NCI-H1694 (cell line): ENCODE measurements around the gene CXCR2.
"Not testable (repeated sequence)": the region's sequence is repeated elsewhere in the genome, so short reads cannot be mapped to it uniquely, and the experiment has no call there.

Experiments
- DNase-seq: peaks from one replicate; lab custom pipeline; 2025; lab: John Stamatoyannopoulos, UW

CXCR2 gene

DNA sequence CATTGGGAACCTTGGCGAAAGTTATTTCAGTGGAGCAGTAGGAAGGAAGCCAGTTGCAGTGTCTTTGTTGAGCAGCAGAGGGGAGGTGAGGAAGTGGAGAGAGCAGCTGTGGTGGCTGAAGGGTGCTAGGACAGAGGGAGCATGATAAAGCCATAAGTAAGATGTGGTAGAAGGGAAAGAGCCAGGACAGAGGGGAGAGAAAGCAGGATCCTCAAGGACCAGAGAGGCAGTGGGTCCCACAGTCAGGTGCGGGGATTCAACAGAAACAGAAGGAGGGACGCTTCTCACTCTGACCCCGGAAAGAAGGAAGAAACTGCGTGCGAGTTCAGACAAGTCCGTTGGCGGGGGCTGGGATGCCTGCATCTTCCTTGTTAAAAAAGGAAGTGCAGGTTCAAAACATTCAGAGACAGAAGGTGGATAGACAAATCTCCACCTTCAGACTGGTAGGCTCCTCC is at the start of gene CXCR2:
Gene CXCR2 (plus strand): TSS at position 403 of the 455 bp plus-strand sequence. CDS start 8,774 bp downstream, outside the sequence.
- DNase-seq: no peak

DNA sequence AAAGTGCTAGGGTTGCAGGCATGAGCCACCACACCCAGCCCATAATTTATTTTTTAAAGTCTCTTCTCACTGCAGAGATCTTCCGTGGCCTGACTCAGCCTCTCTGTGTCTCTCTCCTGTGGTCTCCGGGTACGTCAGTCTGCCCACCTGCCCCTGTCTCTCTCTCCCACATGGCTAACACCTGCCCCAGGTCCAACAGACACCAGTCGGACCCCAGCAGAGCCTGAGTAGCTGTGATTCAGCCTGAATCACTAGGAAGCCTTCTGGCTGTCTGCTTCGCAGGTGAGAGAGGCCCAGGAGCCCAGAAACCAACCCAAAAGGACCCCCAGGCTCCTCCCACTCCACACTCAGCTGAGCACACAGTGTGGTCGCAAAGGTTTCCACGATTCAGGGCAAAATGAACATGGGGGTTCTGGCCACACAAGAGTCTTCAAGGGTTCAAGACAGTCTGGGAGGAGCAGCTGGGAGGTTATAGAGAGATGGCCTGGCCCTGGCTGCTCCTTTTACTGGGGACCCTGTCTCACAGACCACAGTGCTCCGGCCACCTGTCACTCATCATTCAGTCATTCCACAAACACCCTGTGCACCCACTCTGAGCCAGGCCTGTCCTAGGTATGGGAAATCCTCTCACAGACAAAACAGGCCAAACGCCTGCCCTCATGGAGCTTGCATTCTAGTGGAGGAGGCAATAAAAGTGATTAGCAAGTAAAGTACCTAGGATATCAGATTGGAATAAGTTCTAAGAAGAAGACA is 48.2 kb upstream of the CXCR2 start:
- no peak for DNase-seq

DNA sequence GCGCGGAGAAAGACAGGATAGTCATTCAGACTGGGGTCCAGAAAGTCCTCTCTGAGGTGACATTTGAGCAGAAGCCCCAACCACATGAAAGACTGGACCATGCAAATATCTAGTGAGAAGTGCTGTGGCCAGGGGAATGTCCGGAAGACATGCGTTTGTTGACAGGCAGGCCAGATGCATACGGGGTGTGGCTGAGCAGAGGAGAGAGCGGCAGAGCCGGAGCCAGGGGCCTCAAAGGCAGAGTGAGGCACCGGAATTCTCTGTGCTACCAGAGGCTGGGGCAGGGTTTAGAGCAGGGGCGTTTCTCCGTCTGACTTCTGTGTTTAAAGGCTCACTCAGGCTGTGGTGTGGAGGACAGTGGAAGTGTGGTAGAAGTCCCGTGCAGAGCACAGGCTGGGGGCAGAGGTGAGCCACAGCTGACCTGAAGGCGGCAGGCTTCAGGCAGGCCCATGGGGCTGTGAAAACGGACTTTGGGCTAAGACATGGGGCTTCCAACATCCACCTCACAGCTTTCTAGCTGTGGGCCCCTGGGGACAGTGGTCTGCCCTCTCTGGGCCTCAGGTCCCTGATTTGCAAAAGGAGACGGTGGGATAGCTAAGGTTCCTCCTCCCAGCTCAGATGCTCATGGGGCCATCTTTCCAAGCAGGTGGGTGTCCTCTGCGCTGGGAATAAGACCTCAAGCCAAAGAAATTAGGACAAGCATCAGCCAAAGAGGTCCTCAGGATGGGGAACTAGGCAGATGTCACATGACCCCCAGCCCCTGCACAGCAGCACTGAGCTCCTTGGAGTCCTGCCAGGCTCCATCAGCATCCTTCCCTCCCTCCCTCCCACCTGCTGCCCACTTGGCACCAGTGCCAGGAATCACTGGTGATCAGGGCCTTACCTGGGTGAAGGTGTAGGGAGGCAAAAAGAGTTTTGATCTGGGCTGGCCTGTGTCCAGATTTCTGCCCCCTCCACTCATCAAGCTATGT is 45.6 kb upstream of the CXCR2 start:
- peak; percentile 31 for DNase-seq

DNA sequence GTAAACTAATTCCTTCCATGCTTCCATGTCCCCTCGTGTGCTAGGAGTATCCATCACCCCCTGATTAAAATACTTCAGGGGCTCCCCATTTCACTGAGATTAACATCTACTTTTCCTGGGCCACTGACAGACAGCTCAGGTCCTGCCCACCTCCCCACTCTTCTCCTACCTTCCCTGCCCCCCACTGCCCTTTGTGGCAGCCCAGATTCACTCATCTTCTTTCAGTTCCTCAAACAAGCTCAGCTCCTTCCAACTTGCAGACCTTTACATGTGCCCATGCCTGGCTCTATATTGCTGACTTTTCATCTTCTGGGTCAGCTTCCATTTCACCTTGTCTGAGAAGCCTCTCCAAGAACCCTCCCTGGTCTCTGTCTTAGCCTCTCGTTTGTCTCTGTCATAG is 44.8 kb upstream of the CXCR2 start:
- DNase-seq: no peak

DNA sequence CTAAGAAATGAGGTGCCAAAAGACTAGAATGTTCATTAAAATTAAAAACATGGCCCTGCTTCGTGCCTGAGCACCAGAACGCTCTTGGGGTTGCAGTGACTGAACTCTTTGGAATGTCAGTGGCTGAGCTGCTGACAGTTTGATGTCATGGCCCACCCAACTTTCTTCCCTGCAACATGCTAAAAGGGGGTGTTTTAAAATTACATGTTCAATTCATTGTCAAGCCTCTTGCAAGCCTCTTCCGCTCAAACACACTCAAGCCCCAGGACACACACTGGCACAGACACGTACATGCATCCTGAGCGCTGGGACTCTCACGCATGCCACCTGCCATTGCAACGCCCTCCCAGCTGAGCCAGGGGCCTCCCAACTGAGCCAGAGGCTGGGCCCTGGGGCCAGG is 44.1 kb upstream of the CXCR2 start:
- no peak for DNase-seq

DNA sequence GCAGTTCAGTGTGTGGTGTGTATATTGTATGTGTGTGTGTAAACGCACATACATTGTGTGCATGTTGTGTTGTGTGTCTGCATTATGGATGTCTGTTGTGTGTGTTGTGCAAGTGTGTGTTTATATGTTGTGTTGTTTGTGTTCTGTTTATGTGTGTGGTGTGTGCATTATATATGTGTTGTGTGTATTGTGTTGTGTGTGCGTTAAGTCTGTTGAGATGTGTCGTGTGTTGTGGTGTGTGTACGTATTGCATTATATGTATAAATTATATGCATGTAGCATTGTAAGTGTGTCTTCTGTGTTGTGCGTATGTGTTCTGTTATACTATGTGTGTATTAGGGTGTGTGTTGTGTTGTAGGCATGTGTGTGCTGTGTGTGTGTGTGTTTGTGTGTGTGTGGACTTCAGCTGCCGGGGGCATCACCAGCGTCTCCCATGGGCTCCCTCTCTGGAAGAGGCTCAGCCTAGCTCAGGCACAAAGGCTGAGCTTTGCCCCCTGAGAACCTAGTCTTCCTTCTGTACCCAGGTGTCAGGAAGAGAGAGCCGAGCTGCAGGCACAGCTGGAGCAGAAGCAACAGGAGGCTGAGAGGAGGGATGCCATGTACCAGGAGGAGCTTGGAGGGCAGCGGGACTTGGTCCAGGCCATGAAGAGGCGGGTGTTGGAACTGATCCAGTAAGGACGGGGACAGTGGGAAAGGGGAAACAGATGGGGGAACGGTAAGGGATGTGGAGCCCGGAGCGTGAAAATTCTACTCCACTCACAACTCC is 43.1 kb upstream of the CXCR2 start:
- no peak for DNase-seq

DNA sequence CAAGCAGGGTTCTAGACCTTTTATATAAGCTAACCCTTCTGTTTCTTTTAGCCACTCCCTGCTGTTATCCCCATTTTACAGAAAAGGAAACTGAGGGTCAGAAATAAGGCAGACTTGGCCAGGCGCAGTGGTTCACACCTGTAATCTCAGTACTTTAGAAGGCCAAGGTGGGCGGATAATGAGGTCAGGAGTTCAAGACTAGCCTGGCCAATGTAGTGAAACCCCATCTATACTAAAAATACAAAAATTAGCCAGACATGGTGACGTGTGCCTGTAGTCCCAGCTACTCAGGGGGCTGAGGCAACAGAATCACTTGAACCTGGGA is 42.5 kb upstream of the CXCR2 start:
- no peak for DNase-seq

DNA sequence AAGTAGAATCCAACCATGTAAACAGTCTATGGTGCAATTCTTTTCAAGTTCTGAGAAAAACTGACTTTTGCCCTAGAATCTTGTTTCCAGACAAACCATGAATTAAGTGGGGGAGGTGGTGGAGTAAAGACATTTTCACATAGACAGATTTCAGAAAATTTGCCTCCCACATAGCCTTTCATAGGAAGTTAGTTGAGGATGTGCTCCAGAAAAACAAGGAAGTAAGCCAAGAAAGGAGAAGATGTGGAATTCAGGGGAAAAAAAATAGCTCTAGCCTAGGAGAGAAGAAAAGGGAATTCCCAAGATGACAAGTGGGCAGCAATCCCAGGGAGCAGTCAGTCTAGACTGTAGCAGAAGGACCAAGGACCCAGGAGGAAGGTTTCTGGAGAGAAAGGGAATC is 39.4 kb upstream of the CXCR2 start:
- no peak for DNase-seq

DNA sequence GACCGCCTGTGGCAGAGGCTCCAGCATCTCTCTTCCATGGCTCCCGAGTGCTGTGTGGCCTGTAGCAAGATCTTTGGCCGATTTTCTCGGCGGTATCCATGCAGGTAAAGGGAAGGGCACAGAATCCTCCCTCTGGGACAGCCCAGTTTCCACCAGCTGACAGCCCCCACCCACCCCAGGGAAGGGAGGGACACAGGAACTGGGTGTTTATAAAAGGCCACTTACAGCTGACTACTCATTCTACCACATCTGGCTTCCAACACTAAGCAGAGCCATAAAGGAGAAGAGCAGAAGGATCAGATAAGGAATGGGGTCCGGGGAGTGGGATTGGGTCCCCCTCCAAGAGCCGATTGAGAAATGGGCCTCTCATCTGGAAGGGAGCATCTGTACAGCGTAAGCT is 36.6 kb upstream of the CXCR2 start:
- no peak for DNase-seq

DNA sequence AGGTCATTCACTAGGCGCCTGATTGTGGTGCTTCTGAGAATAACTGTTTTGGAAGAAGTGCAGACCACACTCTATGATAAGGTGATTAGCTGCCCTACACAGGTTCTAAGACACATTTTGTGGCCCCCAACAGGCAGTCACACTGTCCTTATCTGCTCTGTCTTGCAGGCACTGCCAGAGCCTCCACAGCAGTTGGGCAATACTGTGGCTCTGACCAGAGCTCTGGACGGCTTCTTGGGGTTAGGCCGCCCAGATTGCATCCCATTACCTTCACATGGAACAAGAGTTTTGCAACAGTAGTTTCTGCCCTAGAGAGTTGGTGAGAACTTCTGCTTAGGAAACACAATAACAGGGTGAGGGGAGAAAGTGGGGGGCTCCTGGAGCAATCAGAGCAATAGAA is 34.1 kb upstream of the CXCR2 start:
- no peak for DNase-seq

DNA sequence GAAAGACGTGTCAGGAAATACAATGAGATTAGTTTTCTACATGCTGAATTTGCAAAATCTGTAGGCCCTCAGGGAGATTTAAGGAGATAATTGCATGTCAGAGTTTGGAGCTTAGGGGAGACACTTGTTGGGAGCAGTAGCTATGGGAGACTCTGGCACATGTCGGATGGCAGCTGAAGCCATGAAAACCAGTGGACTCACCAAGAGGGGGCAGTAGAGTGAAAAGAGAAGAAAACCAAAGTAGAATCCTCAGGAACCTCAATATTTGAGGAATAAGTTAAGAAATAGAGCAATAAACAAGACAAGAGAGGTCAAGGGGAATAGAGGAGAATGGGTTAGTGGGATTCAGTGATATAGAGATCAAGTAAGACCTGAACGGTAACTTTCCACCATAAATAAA is 31.9 kb upstream of the CXCR2 start:
- no peak for DNase-seq

DNA sequence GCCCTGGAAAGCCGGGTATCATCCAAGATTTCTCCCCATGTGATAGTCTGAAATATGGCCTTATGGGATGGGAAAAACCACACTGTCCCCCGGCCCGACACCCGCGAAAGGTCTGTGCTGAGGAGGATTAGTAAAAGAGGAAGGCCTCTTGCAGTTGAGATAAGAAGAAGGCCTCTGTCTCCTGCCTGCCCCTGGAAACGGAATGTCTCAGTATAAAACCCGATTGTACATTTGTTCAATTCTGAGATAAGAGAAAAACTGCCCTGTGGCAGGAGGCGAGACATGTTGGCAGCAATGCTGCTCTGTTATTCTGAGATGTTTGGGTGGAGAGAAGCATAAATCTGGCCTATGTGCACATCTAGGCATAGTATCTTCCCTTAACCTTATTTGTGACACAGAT is 30.0 kb upstream of the CXCR2 start:
- no peak for DNase-seq

DNA sequence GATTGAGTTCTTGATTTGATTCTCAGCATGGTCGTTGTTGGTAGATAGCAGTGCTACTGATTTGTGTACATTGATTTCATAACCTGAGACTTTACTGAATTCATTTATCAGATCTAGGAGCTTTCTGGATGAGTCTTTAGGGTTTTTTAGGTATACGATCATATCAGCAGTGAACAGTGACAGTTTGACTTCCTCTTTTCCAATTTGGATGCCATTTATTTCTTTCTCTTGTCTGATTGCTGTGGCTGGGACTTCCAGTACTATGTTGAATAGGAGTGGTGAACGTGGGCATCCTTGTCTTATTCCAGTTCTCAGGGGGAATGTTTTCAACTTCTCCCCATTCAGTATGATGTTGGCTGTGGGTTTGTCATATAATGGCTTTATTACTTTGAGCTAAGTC is 27.9 kb upstream of the CXCR2 start:
- DNase-seq: no peak

DNA sequence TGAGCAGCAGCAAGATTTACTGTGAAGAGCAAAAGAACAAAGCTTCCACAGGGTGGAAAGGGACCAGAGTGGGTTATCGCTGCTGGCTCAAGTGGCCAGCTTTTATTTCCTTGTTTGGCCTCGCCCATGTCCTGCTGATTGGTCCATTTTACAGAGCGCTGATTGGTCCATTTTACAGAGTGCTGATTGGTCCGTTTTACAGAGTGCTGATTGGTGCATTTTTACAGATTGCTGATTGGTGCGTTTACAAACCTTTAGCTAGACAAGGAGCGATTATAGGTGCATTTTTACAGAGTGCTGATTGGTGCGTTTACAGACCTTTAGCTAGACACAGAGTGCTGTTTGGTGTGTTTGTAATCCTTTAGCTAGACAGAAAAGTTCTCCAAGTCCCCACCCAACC is 17.0 kb upstream of the CXCR2 start:
- DNase-seq: not testable (repeated sequence)

DNA sequence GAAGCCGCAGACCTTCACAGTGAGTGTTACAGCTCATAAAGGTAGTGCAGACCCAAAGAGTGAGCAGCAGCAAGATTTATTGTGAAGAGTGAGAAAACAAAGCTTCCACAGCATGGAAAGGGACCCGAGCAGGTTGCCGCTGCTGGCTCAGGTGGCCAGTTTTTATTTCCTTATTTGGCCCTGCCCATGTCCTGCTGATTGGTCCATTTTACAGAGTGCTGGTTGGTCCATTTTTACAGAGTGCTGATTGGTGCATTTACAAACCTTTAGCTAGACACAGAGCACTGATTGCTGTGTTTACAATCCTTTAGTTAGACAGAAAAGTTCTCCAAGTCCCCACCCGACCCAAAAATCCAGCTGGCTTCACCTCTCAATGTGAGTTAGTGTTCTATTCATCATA is 4.0 kb upstream of the CXCR2 start:
- not testable (repeated sequence) for DNase-seq

DNA sequence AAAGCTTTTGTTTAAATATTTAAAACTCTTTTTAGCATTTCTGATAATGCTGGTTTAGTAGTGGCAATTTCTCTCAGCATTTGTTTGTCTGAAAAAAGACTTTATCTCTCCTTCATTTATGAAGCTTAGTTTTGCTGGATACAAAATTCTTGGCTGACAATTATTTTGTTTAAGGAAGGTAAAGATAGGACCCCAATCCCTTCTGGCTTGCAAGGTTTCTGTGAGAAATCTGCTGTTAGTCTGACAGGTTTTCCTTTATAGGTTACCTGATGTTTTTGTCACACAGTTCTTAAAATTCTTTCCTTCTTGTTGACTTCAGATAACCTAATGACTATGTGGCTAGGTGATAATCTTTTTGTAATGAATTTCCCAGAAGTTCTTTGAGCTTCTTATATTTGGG is 3.5 kb upstream of the CXCR2 start:
- not testable (repeated sequence) for DNase-seq

DNA sequence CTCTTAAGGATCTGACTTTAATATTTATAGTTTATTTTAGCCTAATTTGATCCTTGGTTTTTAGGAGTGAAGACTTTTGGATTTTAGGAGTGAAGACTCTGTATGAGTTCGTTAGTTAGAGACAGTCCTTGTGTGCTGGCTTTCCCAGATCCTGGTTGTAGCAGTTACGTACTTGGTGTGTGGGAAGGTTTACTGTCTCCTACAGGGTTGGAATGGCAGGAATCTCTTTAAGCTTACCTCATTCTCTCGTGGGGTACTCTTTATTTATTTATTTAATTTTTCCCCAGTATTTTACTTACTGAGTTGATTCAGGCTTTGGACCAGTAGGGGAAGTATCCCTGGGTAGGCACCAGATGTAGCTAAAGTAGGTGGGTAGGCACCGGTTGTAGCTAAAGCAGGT is 1.8 kb upstream of the CXCR2 start:
- no peak for DNase-seq

DNA sequence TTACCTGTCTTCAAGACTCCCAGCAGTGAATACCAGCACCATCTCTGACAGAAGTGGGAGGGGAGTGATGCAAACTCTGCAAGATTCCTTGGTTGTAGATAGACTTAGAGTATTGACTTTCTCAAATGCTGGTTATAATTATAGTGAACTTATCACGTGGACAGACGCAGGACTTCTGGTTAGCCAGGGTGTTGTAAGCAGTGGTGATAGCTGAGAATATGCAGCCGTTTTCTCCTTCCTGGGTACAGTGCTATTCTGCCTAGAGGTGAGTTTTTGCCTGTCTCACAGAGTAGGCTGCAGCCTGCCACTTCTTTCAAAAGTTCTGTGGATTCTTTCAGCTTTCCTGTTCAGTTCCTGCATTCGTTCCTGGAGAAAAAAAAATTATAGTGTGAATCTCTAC is 733 bp upstream of the CXCR2 start:
- DNase-seq: no peak

DNA sequence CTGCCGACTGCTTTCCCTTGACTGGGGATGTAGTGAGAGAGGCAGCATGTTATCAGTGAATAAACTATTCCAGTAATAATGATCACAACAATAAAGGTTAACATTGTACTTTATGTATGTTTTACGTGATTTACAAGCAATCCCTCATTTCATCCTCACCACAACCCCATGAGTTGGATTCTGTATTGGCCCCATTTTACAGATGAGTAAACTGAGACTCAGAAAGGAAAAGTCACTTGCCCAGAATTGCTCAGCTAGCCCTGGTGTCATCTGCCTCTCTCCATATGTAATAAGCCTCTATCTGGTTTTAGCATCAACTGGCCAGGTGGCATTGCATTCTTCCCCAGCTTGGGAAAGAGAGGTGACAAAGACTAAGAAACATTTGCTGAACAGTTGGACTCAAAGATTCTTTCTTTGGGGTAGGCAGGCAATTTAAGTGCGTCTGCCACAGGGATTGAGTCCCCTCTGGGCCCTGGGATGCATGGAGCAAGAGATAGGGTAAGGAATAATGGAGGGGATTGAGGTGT is 2.2 kb downstream of the CXCR2 start:
- no peak for DNase-seq

DNA sequence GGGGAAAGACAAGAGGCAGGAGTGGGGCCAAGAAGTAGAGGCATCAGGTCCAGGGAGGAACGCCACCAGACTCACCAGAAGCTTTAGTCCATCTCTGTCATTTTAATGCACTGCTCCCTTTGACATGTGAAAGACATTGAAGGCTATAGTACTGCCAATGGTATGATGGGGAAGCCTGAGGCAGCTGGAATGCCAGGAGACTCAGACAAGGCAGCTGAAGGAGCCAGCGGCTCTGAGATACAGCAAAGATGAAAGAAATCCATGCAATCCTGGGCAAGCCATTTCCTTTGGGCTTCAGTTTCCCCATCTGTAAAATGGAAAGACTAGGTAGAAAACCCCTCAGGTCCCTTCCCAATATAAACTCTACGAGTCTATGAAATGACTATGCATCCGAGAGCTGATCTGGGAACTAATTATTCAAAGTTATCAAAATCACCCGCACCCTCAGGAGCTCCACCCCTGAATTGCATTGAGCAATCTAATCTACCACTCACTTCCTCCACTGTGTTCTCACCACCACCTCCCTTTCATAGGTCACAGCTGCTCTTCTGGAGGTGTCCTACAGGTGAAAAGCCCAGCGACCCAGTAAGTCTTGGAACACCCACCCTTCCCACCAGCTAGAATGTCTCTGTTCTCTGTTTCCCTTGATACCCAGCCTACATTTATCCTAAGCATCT is 3.1 kb downstream of the CXCR2 start:
- no peak for DNase-seq

DNA sequence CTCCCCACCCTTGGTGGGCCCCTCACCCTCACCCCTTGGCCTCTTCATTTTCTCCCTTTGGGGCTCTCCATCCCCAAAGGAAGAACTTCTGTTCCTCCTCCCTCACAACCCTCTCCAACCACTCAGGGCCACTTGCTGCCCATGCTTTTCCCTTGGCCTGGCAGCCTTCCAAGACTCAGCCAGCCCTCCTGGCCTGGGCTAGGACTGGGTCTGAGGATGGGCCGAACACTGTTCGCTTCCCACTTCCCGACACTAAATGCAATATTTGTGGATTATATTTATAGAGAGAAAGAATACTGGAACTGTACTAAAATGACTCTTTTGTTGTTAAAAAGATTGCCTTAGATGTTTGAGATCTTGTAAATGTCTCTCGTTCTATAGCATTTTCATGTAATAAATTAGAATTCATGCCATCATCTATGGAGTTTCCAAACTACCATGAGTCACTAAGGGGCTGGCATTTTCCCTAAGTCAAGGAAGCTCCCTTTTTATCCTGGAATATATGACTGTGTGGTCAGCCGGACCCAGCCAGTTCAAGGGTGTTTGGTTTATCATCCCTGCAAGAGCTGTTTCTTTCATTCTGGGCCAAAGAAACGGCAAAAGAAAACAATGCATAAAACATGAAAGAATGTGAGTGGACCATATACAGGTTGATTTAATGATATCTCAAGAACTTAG is 3.8 kb downstream of the CXCR2 start:
- DNase-seq: no peak
